ENCODE results near the gene KREMEN1.
"Not testable (repeated sequence)": the region's sequence is repeated elsewhere in the genome, so short reads cannot be mapped to it uniquely, and the experiment has no call there.

Gene KREMEN1

GRCh38 chr22:29109822-29110221, 37.0 kb downstream of the KREMEN1 start:
- DNase-seq, result no peak

DNA sequence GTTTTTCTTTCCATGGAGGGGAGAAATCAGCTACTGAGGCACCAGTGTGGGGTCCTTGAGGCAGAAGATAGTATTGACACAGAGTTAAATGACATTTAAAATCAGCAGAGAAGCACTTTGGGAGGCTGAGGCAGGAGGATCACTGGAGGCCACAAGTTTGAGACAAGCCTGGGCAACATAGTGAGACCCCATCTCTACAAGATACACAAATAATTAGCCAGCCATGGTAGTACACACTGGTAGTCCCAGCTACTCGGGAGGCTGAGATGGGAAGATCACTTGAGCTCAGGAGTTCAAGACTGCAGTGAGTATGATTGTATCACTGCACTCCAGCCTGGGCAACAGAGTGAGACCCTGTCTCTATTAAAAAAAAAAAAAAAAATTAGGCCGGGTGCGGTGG, 38.1 kb downstream of the KREMEN1 start:
- DNase-seq, result no peak

DNA sequence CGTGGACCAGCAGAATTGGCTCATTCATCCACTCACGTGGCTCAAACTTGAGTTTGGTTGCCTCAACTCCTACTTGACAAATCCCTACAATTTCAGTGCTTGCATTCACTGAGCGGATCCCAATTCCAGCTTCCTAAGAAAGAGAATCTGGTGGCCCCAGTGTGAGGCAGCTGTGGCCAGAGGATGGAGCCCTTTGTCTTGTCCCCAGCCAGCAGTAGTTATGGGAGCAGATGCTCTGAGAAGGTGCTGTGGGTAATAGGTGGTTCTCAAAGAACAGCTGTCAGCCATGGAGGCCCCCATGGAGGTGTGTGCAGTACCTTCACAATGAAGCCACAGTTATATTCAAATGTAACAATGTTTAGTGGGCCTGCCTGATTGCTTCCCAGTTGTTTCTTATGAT, 39.3 kb downstream of the KREMEN1 start:
- DNase-seq, result peak; percentile 22

DNA sequence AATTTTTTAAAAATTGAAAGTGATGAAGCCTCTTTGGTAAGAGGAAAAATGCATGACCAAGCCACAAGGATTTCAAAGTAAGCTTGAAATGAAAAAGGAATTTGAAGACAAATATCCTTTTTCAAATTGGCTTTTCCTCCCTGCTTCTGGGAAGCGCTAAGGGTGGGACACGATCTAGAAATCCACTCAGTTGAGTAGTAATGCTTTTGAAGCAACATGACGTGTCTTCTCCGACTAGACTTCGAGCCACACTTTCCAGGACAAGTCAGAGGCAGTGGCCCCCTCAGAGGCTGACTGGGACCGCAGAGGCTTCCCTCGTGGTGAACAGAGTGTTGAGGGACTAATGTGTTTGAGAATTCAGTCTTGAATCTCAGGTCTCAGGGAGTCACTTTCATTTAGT, 39.8 kb downstream of the KREMEN1 start:
- no peak for DNase-seq

- DNase-seq, result no peak
Measured at GRCh38 chr22:29113319-29113718, 40.5 kb downstream of the KREMEN1 start.

DNA sequence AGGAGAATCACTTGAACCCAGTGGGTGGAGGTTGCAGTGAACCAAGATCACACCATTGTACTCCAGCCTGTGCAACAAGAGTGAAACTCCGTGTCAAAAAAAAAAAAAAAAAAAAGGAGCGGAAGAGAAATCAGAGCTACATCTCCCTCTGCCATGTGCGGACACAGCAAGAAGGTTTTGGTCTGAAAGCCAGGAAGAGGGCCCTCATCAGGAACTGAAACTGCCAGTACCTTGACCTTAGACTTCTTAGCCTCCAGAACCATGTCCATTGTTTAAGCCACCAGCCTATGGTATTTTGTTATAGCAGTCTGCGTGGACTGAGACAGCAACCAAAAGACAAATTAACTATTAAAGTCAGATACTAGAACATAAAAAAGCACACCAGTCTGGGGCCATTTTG, 41.6 kb downstream of the KREMEN1 start:
- no peak for DNase-seq

GRCh38 chr22:29115682-29116288, 43.0 kb downstream of the KREMEN1 start:
- DNase-seq, result peak; percentile 15

GRCh38 chr22:29116397-29117123, 43.7 kb downstream of the KREMEN1 start:
- DNase-seq, result no peak

- peak; percentile 28 for DNase-seq
Measured at GRCh38 chr22:29117799-29118477, 45.1 kb downstream of the KREMEN1 start.

DNA sequence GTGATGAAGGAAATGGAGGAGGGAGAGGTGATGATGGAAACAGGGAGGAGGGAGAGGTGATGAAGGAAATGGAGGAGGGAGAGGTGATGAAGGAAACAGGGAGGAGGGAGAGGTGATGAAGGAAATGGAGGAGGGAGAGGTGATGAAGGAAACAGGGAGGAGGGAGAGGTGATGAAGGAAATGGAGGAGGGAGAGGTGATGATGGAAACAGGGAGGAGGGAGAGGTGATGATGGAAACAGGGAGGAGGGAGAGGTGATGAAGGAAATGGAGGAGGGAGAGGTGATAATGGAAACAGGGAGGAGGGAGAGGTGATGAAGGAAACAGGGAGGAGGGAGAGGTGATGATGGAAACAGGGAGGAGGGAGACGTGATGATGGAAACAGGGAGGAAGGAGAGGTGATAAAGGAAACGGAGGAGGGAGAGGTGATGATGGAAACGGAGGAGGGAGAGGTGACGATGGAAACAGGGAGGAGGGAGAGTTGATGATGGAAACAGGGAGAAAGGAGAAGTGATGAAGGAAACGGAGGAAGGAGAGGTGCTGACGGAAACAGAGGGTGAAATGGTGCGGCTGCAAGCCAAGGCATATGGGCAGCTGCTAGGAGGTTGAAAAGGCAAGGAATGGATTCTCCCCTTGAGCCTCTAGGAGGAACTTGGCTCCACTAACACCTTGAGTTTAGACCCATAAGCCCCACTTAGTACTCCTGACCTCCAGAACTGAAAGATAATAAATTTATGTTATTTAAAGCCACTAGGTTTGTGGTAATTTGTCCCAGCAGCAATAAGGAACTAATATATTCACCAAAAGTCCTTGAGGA, 47.5 kb downstream of the KREMEN1 start:
- not testable (repeated sequence) for DNase-seq

GRCh38 chr22:29121124-29121523, 48.3 kb downstream of the KREMEN1 start:
- no peak for DNase-seq

DNA sequence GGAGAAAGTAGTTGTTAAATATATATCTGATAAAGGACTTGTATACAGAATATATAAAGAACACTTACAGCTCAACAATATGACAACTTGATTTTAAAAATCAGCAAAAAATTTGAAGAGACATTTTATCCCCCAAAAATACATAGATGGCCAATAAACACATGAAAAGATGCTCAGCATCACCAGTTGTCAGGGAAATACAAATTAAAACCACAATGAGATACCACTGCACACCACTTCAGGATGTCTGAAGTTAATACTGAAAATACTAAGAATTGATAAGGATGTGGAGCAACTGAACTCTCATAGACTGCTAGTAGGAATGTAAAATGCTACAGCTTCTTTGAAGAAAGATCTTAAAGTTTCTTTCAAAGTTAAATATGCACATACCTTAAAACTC, 49.2 kb downstream of the KREMEN1 start:
- peak; percentile 21 for DNase-seq

- DNase-seq, result no peak
Measured at GRCh38 chr22:29124777-29125442, 52.1 kb downstream of the KREMEN1 start.

DNA sequence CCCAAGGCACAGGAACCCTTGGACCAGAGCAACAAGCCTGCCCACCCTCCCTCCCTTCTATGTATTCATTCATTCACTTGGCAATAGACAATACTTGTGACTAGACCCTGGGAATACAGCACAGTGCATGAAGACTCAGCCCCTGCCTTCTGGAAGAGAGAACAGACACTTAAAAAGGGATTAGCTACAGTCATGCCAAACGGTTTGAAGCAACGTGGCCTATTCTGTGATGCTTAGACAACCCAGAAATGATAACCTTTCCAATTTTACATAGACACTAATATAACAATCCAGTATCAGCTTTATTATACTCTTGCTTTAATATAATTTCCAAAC, 52.6 kb downstream of the KREMEN1 start:
- no peak for DNase-seq

DNA sequence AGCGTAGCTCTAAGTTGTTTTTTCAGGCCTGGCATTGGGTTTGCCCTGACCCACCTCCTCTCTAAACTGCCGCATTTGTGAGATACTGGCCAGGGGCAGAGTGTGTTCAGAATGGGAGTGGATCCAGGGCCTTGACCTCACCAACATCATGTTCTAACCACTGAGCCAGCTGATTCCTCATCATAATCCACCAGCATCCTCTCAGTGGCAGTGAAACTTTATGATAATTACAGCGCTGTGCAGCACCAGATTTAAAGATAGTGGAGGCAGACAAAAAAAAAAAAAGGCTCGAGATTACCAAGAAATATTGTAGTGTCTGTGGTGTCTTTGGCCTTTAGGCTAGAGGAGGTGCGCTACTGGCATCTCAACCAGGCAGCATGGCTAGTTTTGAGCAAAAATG, 53.0 kb downstream of the KREMEN1 start:
- DNase-seq, result peak; percentile 31

DNA sequence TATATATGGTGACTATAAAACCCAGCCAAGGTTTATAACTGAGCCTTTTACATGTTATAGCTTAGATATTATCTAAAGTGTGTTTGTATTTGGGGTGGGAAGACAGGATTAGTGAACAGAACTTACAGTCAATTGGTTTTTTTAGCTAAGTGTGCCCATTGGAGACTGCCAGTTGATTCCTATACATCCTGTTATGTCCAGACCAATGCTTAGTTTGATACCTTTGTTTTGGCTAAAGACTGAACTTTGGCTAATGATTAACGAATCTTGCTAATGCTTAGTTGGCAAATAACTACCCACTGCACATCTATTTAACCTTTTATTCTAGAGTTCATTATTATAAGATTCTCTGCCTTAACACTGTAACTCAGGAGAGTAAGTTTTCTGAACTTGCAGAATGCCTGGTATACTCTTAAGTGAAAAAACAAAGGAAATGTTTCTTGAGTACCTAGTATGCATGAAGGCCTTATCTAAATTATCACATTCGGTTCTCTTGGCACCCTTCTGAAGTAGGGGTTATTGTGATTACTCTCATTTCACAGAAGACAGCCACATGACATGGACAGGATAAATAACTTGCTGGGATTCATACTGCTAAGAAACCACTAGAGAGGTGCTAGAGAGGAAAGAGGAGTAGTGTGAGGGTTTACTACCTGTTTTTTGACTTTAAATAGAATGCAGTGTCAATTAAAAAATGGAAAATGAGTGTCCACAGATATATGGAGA, 54.0 kb downstream of the KREMEN1 start:
- peak; percentile 12 for DNase-seq

GRCh38 chr22:29128891-29129807, 56.3 kb downstream of the KREMEN1 start:
- DNase-seq, result peak; percentile 27

DNA sequence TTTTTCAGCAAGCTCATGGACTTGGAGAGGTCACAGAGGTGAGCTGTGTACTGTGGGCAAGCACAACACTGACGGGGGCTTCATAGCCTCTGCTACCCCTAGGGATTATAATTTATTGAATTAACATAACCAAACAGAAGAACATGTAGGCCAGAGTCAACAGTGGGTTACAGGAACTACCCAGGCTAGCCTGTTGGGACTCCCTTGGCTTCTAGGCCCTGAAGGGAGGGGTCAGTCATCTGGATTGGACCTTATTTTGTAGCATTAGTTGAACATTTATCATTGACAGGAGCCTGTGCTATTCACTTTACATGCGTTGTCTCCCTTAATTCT, 56.9 kb downstream of the KREMEN1 start:
- no peak for DNase-seq

DNA sequence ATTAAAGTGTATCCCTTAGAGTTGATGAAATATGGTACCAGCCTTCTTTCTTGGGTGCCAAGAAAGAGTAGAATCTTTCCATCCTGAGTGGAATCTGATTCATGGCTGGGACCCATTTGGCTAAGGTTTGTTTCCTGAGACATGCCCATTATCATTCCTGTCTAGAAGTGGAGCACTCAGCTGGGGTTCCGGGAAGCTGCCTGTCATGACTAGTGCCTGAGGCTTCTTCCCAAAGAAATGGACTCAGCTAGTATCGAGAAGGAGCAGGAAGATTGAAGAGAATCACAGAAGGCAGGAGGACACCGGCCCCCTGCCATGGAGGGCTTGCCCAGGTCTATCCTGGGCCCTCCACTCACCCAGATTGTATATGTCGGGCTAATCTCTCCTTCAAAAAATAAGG, 57.6 kb downstream of the KREMEN1 start:
- DNase-seq, result no peak

DNA sequence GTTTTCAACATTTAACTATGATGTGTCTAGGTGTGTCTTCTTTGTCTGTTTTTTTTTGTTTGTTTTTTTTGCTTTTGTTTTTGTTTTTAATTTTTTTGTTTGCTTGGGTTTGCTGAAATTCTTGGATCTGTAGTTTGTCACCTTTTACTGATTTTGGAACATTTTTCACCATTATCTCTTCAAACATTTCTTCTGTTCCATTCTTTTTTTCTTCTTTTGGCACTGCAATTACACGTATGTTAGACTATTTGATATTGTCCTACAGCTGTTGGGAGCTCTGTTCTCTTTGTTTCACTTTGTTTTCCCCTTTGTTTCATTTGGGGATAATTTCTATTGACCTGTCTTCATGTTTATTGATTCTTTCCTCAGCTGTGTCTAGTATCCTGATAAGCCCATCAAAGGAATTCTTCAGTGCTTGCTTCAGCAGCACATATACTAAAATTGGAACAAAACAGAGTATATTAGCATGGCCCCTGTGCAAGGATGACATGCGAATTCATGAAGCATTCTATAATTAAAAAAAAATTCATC, 60.8 kb downstream of the KREMEN1 start:
- no peak for DNase-seq

- no peak for DNase-seq
Measured at GRCh38 chr22:29134448-29134847, 61.6 kb downstream of the KREMEN1 start.
